Osteocyte (in vitro differentiated cells): ENCODE measurements around the gene DIRAS1. TPM values are rescaled to one million over a fixed set of nuclear protein-coding genes. Genes with fewer than 3 reads are reported as not detected.

Source experiments
- DNase-seq: peaks from one replicate; pipeline ENCODE4 v3.0.0; 2021; ENCODE audit warnings: mixed read lengths; ENCODE audit not compliant: unreplicated experiment; ENCODE audit errors: extremely low spot score
- H3K27ac Mint-ChIP-seq: one replicate; pipeline ENCODE4 v1.8.0; 2021; ENCODE audit warnings: mild to moderate bottlenecking, mixed read lengths; ENCODE audit not compliant: unreplicated experiment
- H3K27me3 Mint-ChIP-seq: one replicate; pipeline ENCODE4 v1.8.0; 2021; ENCODE audit warnings: mixed read lengths; ENCODE audit not compliant: unreplicated experiment
- H3K36me3 Mint-ChIP-seq: one replicate; pipeline ENCODE4 v1.8.0; 2021; ENCODE audit warnings: mixed read lengths; ENCODE audit not compliant: unreplicated experiment
- H3K4me1 Mint-ChIP-seq: one replicate; pipeline ENCODE4 v1.8.0; 2021; ENCODE audit warnings: mixed read lengths; ENCODE audit not compliant: unreplicated experiment
- H3K4me3 Mint-ChIP-seq: one replicate; pipeline ENCODE4 v1.8.0; 2021; ENCODE audit warnings: mild to moderate bottlenecking, moderate library complexity, mixed read lengths; ENCODE audit not compliant: unreplicated experiment
- H3K9me3 Mint-ChIP-seq: one replicate; pipeline ENCODE4 v1.8.0; 2021; ENCODE audit warnings: mixed read lengths; ENCODE audit not compliant: unreplicated experiment
- CTCF ChIP-seq: fragments of 200-600 bp; sonication (generic); IDR thresholded peaks from 2 replicates; pipeline ENCODE4 v1.5.0; 2021; ENCODE audit warnings: antibody characterized with exemption, mild to moderate bottlenecking, moderate library complexity
- total RNA-seq: library from RNA; stranded (reverse); gene quantifications from 2 replicates; pipeline ENCODE4 v1.2.1, GENCODE V29; 2021

The DIRAS1 gene
- total RNA-seq, 1 donor from 2014 or later: 5.8 TPM

GRCh38 chr19:2690856-2691255 is 30.3 kb downstream of the DIRAS1 start:
- Mint-ChIP-seq H3K27me3 (peaks cover 15% of the 10 kb centered on the region), H3K9me3 (no peaks in the 10 kb centered on the region), H3K4me3 (no peak overlapping the region), H3K27ac (no peak overlapping the region), H3K36me3 (no peaks in the 10 kb centered on the region), H3K4me1 (peaks cover under 1% of the 10 kb centered on the region)
- no peak for TF ChIP-seq CTCF
- no peak for DNase-seq

- Mint-ChIP-seq H3K4me3 (no peak overlapping the region), H3K27me3 (no peaks in the 10 kb centered on the region), H3K9me3 (no peaks in the 10 kb centered on the region), H3K36me3 (no peaks in the 10 kb centered on the region), H3K4me1 (peaks cover 2% of the 10 kb centered on the region), H3K27ac (no peak overlapping the region)
- no peak for TF ChIP-seq CTCF
- no peak for DNase-seq
Measured at GRCh38 chr19:2686360-2686759, 34.8 kb downstream of the DIRAS1 start.

- no peak for DNase-seq
- no peak for TF ChIP-seq CTCF
- H3K36me3 Mint-ChIP-seq: no peaks in the 10 kb centered on the region
- peaks cover 2% of the 10 kb centered on the region for H3K4me1 Mint-ChIP-seq
- H3K27me3 Mint-ChIP-seq: no peaks in the 10 kb centered on the region
- H3K27ac Mint-ChIP-seq: peak overlapping the region; percentile 47
- no peak overlapping the region for H3K4me3 Mint-ChIP-seq
- H3K9me3 Mint-ChIP-seq: no peaks in the 10 kb centered on the region
Measured at GRCh38 chr19:2685204-2685704, 35.9 kb downstream of the DIRAS1 start.

- H3K4me3 Mint-ChIP-seq: no peak overlapping the region
- H3K27ac Mint-ChIP-seq: no peak overlapping the region
- H3K4me1 Mint-ChIP-seq: peaks cover 2% of the 10 kb centered on the region
- DNase-seq: no peak
- H3K9me3 Mint-ChIP-seq: no peaks in the 10 kb centered on the region
- H3K27me3 Mint-ChIP-seq: peaks cover 10% of the 10 kb centered on the region
- TF ChIP-seq CTCF: no peak
- H3K36me3 Mint-ChIP-seq: no peaks in the 10 kb centered on the region
Measured at GRCh38 chr19:2683430-2684003, 37.7 kb downstream of the DIRAS1 start.

GRCh38 chr19:2680808-2681207 is 40.4 kb downstream of the DIRAS1 start:
- Mint-ChIP-seq H3K9me3 (no peaks in the 10 kb centered on the region), H3K4me3 (no peak overlapping the region), H3K36me3 (no peaks in the 10 kb centered on the region), H3K27me3 (peaks cover 22% of the 10 kb centered on the region), H3K4me1 (peaks cover under 1% of the 10 kb centered on the region), H3K27ac (no peak overlapping the region)
- DNase-seq: no peak
- no peak for TF ChIP-seq CTCF
